GM19351 (cell line): ENCODE measurements around the gene NDUFS3.

Experiments used
- ATAC-seq: cut with Tn5 transposase; IDR thresholded peaks from one replicate; pipeline ENCODE4 v1.9.1; 2021; ENCODE audit warnings: mild to moderate bottlenecking, moderate library complexity; ENCODE audit not compliant: unreplicated experiment

Gene NDUFS3

DNA sequence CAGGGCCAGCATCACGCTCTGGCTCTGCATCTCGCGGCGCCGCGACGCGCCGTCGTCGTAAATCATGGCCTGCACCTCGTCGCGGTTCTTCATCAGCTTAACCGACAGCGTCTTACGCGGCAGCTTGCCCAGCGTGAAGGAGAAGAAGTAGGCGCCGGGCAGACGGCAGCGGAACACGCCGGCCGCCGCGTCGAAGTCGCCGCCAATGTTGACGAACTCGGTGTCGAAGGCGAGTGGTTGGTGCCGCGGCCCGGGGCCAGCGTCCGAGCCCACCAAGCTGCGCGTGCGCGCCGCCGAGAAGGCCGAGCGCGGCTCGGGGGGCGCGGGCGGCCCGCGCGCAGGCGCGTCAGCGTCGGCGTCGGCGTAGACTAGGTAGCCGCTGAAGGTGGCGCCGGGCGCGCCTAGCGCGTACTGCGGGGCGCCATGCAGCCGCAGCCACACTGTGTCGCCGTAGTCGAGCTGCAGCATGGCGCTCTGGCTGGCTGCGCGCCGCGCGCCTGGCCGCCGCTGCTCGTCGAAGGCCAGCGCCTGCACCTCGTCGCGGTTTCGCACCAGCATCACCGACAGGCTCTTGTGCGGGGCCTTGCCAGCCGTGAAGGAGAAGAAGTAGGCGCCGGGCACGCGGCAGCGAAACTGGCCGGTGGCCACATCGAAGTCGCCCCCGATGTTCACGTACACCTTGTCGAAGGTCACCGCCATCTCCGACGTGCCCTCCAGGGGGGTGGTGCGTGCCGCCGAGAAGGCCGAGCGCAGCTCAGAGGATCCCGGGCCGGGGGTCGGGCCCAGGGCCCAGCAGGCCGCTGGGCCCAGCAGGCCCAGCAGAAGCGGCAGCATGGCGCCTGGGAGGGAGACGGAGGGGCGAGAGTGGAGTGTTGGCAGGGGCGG lies 11.3 kb downstream of the NDUFS3 start:
- ATAC-seq = no peak

DNA sequence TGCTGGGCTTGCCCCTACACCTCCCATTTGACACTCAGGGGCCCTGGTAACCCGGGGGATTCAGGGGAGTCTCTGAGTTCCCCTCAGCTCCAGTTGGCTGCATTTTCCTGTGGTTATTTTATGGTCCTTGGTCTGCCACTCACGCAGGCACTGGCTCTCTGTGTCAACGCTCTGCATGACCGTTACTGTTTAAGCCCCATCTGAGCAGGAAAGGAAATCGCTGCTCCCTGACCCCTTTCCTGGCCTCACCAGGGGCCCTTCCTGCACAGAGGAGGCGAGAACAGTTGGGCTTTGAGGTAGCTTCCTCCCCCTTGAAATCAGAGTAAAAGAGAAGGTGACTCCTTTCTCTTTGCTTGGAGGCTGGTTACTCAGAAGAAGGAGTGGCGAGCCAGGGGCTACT lies 12.9 kb downstream of the NDUFS3 start:
- no peak for ATAC-seq

DNA sequence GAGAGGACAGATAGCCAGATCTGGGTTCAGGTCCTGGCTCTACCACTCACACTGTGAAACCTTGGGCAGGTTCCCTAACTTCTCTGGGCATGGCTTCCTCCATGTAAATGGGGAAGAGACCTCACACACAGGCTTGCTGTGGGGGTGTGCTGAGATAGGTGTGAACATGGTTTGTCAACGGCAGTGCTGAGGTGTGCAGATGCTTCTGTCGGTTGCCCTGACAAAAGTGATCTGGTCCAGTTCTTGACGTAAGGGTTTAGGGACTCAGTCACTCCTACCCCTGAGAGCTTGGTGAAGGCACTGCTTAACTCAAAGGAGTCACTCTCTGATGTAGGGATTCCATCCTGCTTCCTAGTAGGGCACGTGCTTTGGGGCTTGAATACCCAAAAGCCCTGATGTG lies 13.4 kb downstream of the NDUFS3 start:
- ATAC-seq = no peak

DNA sequence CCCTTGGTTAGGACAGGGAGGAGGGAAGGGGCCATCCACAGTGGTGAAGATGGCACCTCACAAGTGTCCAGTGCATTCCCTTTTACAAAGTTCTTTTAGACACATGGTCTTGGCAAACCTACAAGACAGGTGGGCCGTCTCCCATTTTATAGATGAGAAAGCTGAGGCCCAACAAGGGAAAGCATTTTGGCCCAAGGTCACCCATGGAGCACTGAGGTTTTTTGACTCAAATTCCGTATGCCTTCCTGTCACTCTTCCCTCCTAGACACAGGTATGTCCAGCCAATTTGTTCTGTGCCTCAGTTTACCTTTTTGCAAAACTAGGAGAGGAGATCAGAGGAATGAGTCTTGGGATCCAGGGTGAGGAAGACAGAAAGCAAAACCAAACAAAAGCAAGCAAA lies 14.1 kb downstream of the NDUFS3 start:
- no peak for ATAC-seq

DNA sequence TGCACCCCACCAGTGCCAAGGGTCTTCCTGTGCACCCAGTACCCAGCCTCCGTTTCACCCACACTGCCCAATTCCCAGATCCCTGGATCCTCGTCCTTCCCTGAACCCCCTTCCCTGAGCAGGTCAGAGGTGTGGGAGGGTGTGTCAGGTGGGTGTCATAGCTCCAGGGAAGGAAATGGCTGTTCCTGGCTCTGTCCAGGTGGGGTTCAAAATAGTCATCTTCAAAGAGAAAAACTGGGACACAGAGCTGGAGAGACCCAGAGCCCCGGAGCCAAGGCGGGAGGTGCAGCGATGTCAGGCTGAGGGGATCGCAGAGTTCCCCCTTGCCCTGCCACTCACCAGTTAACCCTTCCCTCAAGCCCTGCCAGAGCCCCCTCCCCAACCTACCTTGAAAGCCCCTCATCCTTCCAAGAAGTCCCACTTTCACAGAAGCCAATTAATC lies 14.6 kb downstream of the NDUFS3 start:
- no peak for ATAC-seq

DNA sequence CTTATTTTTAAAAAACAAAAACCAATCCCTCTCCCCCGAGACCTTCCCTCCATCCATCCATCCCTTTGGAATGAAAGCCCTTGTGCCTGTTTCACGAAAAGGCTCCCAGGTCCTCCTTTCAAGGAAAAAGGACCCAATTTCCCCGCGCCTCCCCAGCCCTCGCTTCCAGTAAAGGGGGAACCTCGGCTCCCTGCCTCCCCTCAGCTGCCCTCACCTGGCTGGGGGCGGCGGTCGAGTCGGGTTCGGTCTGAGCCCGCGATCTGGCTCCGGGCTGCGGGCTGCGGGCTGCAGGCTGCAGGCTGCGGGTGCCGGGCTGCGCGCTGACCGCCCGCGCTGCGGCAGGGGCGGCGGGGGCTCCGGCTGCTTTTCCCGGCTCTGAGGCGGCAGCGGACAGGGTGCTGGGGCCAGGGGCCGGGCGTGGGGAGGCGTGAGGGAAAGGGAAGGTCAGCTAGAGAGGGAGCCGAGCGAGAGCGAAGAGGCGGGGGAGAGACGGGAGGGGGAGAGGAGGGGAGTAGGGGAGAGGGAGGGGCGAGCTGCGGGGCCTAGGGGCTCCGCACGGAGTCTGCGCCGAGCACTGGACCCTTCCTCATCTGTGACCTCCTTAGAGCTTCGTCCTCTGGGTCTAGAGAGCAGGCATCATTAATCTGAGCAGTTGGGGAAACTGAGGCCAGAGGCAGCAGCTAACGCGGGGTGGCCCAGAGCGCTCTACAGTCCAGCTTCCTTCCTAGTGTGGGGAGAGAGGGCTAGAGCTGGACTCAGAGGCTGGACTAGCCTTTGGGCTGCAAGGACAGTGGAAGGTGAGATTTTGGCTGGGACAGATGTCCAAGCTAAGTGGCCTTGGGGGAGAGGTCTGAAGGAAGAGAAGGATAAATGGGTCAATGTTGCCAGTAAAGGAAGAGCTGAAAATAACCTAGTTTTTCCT lies 15.3 kb downstream of the NDUFS3 start, which contains the start of gene C1QTNF4:
C1QTNF4 (minus strand) TSS at position 478 of the 922 bp plus-strand sequence. CDS start 3,601 bp downstream, outside the sequence.
- no peak for ATAC-seq

DNA sequence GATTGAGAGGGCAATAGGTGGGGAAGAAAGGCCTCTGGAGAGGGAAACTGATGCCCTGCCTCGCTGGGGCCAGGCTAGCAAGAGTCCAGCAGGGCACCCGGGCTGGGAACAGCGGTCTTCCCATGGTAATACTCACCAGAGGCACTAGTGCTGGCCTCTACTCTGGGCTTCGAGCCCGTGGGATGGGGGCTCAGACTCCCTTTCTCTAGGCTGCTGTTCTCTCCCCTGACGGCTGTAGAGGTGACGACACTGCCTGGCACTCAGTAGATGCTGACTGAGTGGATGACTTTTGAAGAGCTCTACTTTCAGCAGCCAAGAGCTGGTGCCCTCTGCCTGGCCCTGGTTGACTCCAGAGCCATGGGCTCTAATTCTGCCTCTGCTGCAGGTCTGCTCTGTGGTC lies 16.2 kb downstream of the NDUFS3 start:
- ATAC-seq = no peak

DNA sequence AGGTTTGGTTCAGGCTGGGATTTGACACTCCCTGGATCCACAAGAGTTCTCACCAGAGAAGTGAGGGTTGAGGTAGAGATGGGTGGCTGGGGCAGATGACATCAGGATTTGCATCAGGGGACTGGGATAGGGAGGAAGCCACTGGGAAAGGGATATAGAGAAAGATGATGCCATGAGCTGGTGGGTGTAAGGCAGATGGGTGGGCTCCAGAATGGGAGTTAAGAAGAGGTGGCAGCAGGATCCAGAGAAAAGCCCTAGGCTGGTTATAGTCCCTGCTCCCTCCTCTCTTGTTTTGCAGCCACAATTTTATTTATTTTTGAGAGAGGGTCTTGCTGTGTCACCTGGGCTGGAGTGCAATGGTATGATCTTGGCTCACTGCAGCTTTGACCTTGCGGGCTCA lies 17.1 kb downstream of the NDUFS3 start:
- ATAC-seq = no peak

DNA sequence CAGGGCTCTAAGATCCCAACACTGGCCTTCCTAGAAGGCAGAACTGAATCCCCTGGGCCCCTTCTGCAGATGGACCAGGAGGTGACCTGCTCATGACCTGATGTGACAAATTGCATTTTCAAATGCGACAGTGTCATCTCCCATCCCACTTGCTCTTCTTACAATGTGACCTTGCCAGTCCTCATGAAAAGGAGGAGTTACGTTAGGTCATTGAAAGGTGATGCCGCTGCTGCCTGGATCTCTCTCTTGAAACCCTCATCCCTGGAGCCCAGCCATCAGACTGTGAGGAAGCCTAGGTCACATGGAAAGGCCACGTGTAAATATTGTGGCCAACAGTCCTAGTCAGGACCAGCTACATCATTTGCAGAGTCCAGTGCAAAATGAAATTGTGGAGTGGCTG lies 21.0 kb downstream of the NDUFS3 start:
- no peak for ATAC-seq

DNA sequence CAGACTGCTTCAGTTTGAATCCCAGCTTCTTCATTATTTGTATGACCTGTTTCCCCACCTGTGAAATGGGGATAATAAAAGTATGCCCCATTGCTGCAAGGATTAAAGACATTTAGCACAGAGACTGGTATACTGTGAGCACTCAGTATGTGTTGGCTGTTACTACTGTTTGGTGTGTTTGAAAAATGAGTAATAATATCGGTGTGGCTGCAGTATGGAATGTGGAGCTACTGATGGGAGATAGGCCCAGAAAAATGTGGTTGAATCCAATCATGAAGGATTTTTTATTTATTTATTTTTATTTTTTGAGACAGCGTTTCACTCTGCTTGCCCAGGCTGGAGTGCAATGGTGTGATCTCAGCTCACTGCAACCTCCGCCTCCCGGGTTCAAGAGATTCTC lies 24.4 kb downstream of the NDUFS3 start:
- no peak for ATAC-seq

DNA sequence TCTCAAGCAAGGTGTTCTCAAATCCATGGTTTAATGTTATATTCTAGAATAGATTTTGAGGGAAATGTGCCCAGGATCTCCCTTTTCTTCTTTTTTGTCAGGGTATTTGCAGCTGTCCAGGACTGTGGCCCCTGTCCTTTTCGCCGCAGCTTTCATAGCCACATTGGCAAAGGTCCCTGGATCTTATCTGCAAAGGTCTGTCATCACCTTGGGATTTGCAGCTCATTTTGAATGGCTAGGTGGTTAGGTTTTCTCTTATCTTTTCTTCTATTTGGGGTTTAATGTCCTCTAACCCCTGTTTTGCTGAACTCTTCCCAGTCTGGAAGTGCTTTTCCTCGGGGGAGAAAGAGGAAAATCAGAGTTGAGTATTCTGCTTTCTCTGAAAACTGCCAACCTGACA lies 27.0 kb downstream of the NDUFS3 start:
- no peak for ATAC-seq

DNA sequence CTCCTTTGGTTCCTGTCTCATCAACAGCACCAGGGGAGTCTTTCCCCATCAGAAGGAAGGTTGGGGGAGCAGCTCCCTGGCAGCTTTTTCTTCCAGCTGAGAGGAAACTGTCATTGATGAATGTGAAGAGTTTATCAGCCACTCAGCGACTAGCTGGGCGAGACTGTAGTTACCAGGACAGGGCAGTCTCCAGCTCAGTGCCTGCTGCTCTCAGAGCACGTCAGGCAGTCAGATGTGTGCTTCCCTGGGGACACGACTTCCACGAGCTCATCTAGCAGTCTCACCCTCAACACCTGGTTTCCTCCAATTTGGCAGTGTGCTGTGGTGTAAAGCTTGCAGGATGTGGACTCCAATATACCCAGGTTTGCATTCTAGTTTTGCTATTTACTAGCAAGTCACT lies 27.9 kb downstream of the NDUFS3 start:
- ATAC-seq = no peak

DNA sequence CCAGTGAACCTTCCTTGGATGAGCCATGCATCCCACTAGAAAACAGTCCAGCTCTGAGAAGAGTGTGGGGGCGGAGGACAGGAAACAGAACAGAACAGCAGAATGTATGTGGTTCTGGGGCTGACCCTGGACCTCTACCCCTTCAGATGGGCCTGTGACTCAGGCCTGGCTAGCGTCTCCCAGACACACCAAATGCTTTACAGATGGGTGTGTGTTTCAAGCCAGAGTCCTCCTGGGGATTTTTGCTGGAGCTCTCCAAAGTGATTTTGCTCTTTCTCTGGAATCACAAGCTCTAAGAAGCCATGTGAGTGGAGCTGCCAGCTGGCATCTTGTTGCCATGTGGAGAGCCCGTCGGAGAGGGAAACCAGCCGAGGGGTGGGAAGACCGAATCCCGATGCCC lies 28.5 kb downstream of the NDUFS3 start:
- no peak for ATAC-seq

DNA sequence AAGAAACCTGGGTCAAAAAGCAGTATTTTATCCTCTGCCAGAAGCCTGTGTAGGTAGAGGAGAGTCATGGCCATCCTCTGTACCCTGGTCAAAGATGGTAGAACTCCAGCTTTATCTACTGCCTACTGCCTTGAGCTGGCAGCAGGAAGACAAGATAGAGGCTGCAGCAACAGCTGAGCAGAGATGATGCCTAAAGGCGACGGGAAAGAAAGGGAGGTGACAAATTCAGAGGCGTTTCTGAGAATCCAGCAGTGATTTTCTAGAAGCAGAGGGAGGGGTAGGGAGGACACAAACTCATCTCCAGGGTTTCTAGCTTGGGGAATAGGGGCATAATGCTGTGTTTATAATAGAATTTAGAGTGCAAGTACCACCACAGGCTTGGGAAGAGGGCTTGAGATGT lies 30.8 kb downstream of the NDUFS3 start:
- no peak for ATAC-seq

DNA sequence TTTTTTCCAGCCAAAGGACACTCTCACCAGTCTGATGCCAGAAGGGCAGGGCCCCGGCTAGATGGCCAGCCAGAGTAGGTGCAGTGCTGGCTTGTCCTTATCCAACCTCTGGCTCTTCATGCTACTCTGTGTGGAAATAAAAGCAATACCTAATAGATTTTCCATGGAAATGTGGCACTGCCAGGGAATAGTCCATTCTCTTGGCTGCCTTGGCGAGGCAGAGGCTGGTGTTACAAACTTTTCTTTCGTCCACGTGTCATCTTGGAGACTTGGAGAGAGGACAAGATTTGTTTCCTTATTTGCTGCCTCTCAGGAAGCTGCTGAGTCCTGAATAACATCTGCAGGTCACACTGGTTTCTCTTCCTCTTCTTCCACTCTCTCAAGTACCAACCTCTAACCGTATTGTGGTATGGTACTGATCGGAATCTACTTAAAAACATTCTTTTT lies 32.5 kb downstream of the NDUFS3 start:
- ATAC-seq = peak; percentile 92

DNA sequence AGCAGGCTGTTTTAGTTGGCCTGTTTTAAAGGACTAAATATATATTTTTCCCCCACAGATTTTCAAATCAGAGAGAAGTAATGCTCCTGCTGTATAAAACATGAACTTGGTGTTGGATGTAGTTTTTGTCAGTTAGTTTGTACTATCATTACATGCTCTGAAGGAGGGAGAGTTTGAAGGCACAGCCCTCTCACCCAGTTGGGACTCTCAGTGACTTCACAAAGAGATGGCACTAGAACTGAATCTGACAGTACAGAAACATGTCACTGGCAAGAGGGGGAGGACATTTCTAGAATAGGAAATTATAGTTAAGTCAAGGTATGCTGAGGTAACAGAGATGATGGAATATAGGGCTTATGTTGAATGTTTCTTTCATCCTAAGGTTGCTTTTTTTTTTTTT lies 36.4 kb downstream of the NDUFS3 start:
- ATAC-seq = no peak

DNA sequence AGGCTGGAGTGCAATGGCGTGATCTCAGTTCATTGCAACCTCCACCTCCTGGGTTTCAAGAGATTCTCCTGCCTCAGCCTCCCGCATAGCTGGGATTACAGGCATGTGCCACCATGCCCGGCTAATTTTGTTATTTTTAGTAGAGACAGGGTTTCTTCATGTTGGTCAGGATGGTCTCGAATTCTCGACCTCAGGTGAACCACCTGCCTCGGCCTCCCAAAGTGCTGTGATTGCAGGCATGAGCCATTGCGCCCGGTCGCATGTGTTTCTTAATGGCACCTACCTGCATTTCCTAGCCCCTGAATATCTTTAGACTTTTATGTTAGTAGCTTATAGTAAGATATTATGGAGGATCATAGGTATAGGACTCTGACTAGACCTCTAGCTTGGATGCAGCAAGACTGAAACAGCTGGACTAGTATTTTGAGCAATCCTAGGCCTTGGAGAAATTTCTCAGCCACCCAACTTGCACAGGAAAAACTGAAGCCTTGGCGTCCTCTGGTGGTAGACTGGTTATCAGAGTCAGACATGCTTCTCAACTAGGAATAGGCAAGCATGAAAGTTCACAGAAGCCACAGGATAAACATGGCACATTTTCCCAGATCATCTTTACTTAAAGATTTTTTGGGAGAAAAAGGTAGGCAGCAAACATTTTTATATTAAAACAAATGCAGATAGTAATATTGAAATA lies 38.0 kb downstream of the NDUFS3 start:
- no peak for ATAC-seq

DNA sequence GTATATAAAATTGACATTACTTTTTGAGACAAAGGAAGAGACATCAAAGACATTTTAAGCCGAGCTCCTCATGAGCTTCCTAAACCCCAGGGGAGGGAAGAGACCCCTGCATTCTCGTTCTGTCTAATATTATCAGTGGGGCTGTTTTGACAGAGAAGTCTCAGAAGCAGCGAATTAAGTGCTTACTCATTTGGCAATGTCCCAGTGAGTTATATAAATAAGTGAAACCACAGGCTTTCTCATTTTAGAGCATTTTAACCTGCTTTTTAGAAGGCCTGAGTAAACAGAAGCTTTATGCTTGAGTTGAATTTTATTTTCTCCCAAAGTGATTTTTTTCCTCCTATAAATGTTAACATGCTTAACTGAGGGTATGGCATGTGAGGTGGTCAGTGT lies 38.5 kb downstream of the NDUFS3 start:
- ATAC-seq = no peak

DNA sequence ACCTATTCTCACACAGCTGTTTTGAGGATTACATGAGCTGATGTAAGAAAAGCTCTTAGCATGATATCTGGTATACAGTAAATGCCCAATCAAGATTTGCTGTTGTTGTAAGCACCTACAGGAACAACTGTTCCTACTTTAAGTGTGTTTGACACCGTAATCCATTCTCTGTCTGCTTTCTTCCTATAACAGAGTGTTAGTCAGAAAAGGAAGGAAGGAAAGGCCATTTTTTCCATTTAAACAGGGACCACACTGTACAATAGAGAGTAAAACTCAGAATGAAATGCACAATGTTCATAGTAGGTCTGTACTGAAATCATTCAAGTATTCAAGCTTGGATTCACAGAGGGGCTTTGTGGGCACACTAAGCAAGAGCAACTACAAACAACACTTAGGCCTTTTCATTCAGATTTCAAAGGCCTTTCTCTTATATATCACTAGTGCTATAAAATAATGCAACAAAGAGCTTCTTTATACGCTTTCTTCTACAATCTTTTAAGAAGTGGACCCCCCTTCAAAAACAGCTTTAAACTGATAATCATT lies 42.0 kb downstream of the NDUFS3 start:
- no peak for ATAC-seq

DNA sequence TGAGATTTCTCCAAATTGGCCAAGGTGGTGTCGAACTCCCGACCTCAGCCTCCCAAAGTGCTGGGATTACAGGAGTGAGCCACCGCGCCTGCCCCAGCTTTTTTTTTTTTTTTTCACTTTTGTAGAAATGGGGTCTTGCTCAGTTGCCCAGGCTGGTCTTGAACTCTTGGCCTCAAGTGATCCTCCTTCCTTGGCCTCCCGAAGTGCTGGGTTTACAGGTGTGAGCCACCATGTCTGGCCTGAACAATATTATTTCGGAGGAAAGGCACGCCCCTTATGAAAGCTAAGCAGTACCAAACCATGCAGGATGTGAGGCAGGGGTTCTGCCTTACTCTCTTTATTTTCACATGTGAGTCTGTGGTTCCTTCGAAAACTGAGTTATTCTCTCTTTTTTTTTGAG lies 47.4 kb downstream of the NDUFS3 start:
- ATAC-seq = no peak

DNA sequence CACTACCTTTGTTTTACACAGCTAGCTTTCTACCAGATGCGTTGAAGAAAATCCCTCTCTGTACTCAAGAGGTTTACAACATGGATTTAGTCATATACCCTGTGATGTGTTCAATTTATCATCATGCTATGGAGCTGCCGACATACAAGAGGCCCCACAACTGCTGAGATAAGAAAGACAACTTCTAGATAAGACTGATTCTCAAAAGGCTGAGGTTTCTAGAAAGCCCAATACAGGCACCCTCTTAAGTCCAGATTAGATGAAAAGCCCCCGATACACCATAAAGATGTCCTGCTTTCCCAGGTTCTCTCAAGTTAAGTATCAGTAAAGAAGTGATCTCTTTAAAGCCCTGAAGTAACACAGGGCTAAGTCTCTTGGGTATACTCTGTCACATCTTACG lies 49.2 kb downstream of the NDUFS3 start:
- no peak for ATAC-seq
